Measurements from ENCODE around the gene ARHGAP45. TPM values are rescaled to one million over a fixed set of nuclear protein-coding genes. Genes with fewer than 3 reads are reported as not detected.

The ARHGAP45 gene
- total RNA-seq, 1 experiment from 2014 or later, result 45.3 TPM

DNA sequence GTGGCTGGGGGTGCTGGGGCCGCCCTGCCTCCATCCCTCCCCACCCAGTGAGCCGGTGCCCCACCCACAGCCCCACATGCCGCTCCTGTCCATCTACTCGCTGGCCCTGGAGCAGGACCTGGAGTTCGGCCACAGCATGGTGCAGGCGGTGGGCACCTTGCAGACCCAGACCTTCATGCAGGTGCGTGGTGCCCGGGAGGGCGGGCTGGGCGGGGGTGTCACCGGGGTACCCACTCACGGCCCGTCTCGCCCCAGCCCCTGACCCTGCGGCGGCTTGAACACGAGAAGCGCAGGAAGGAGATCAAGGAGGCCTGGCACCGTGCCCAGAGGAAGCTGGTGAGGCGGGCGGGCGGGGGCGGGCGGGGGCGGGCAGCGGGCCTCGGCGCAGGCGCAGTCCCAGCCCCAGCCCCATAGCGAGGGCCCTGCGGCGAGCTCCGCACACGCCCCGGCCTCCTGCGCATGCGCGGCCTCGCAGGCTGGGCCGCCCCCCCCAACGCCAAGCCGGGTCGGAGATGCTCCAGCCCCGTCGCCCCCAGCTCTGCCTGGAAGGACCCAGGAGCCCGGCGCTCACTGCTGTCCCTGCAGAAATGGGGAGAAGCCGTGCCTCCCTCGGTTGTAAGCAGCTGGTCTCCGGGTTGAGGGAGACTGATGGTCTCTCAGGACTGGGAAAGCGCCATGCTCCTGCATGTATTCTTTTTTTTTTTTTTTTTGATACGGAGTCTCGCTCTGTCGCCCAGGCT, 7.7 kb downstream of the ARHGAP45 start:
- ChIA-PET POLR2A (ENCODE audit: unreplicated experiment) (interaction anchor here (0.5 kb wide), 1 partner anchor 26 kb away, joined by 4 read pairs; no protein-coding TSS in a partner anchor), CTCF (no interaction called here)
- Histone ChIP-seq H3K27me3 (ENCODE audit: low read length) (no peaks in the 10 kb centered on the region), H3K9ac (ENCODE audit: low read length) (peak overlapping the region; percentile 31; the same call in 1 of the 2 replicates), H3K79me2 (ENCODE audit: low read length) (no peaks in the 10 kb centered on the region), H3K4me2 (ENCODE audit: low read length) (peak overlapping the region; percentile 83), H2AFZ (ENCODE audit: low read length) (peak overlapping the region; percentile 71; the same call in 1 of the 2 replicates), H3K36me3 (ENCODE audit: low read depth, low read length) (no peaks in the 10 kb centered on the region), H4K20me1 (ENCODE audit: low read length) (no peaks in the 10 kb centered on the region), H3K4me3 (ENCODE audit: low read length) (peak overlapping the region; percentile 61), H3K27ac (ENCODE audit: low read length) (no peak overlapping the region), H3K4me1 (ENCODE audit: insufficient read depth, low read length) (no peaks in the 10 kb centered on the region; the same call in 1 of the 2 replicates), H3K9me2 (replicated peaks; ENCODE audit: low read length) (no peaks in the 10 kb centered on the region), H3F3A (ENCODE audit: low read length, unreplicated experiment) (no peaks in the 10 kb centered on the region), H3K9me3 (ENCODE audit: low read length) (no peaks in the 10 kb centered on the region)
- intact Hi-C loops (cut with micrococcal nuclease), result no loop called here
- DNase-seq (peak; percentile 72), ATAC-seq (peak; percentile 63)
- no TSS peak for BruUV-seq (replicated peaks)
- TF ChIP-seq EZH2phosphoT487 (IDR thresholded peaks at IDR 0.05; ENCODE audit: borderline replicate concordance, low read length), result no peak
- TF ChIP-seq CTCF (conservative IDR thresholded peaks at IDR 0.05; ENCODE audit: low read depth, low read length), result no peak
- no peak for TF ChIP-seq EZH2 (IDR thresholded peaks at IDR 0.05; ENCODE audit: low read length, unreplicated experiment)

GRCh38 chr19:1076046-1076386, 9.0 kb downstream of the ARHGAP45 start:
- H3K9me3 ChIP-seq (ENCODE audit: low read length), result no peaks in the 10 kb centered on the region
- ATAC-seq (no peak), DNase-seq (no peak)
- H3K79me2 ChIP-seq (ENCODE audit: low read length), result no peaks in the 10 kb centered on the region
- H3K4me3 ChIP-seq (ENCODE audit: low read length), result no peak overlapping the region
- H3F3A ChIP-seq (ENCODE audit: low read length, unreplicated experiment), result no peaks in the 10 kb centered on the region
- no peaks in the 10 kb centered on the region for H3K27me3 ChIP-seq (ENCODE audit: low read length)
- no peaks in the 10 kb centered on the region for H3K9me2 ChIP-seq (replicated peaks; ENCODE audit: low read length)
- TF ChIP-seq EZH2phosphoT487 (IDR thresholded peaks at IDR 0.05; ENCODE audit: borderline replicate concordance, low read length), result no peak
- TF ChIP-seq EZH2 (IDR thresholded peaks at IDR 0.05; ENCODE audit: low read length, unreplicated experiment), result no peak
- TF ChIP-seq CTCF (conservative IDR thresholded peaks at IDR 0.05; ENCODE audit: low read depth, low read length), result no peak
- H3K36me3 ChIP-seq (ENCODE audit: low read depth, low read length), result no peaks in the 10 kb centered on the region
- H4K20me1 ChIP-seq (ENCODE audit: low read length), result no peaks in the 10 kb centered on the region
- BruUV-seq (replicated peaks), result no TSS peak
- no peak overlapping the region for H3K27ac ChIP-seq (ENCODE audit: low read length)
- intact Hi-C loops (cut with micrococcal nuclease), result no loop called here
- ChIA-PET CTCF (no interaction called here), POLR2A (ENCODE audit: unreplicated experiment) (interaction anchor here (0.6 kb wide), 1 partner anchor 10 kb away, joined by 3 read pairs; no protein-coding TSS in a partner anchor)
- H3K4me2 ChIP-seq (ENCODE audit: low read length), result no peak overlapping the region
- H3K4me1 ChIP-seq (ENCODE audit: insufficient read depth, low read length), result no peaks in the 10 kb centered on the region; the same call in 1 of the 2 replicates
- no peak overlapping the region for H2AFZ ChIP-seq (ENCODE audit: low read length)
- H3K9ac ChIP-seq (ENCODE audit: low read length), result no peak overlapping the region

GRCh38 chr19:1076951-1077350, 10.0 kb downstream of the ARHGAP45 start:
- ChIA-PET CTCF (no interaction called here), POLR2A (ENCODE audit: unreplicated experiment) (interaction anchor here (0.6 to 0.7 kb wide), 3 partner anchors 50 to 192 kb away, joined by 3 to 24 read pairs (median 9); partner anchors contain the start of gene CNN2)
- Histone ChIP-seq H3K4me3 (ENCODE audit: low read length) (peak overlapping the region; percentile 48; the same call in 1 of the 2 replicates), H3K9me3 (ENCODE audit: low read length) (no peaks in the 10 kb centered on the region), H3K4me1 (ENCODE audit: insufficient read depth, low read length) (no peaks in the 10 kb centered on the region; the same call in 1 of the 2 replicates), H3K9ac (ENCODE audit: low read length) (no peak overlapping the region), H3K27ac (ENCODE audit: low read length) (no peak overlapping the region), H3K27me3 (ENCODE audit: low read length) (no peaks in the 10 kb centered on the region), H3K4me2 (ENCODE audit: low read length) (peak overlapping the region; percentile 61), H2AFZ (ENCODE audit: low read length) (no peak overlapping the region), H3K36me3 (ENCODE audit: low read depth, low read length) (no peaks in the 10 kb centered on the region), H3F3A (ENCODE audit: low read length, unreplicated experiment) (no peaks in the 10 kb centered on the region), H3K79me2 (ENCODE audit: low read length) (no peaks in the 10 kb centered on the region), H4K20me1 (ENCODE audit: low read length) (no peaks in the 10 kb centered on the region), H3K9me2 (replicated peaks; ENCODE audit: low read length) (no peaks in the 10 kb centered on the region)
- DNase-seq (peak; percentile 77), ATAC-seq (peak; percentile 48)
- TF ChIP-seq EZH2 (IDR thresholded peaks at IDR 0.05; ENCODE audit: low read length, unreplicated experiment) (no peak), CTCF (conservative IDR thresholded peaks at IDR 0.05; ENCODE audit: low read depth, low read length) (no peak), EZH2phosphoT487 (IDR thresholded peaks at IDR 0.05; ENCODE audit: borderline replicate concordance, low read length) (no peak)
- no TSS peak for BruUV-seq (replicated peaks)
- intact Hi-C loops (cut with micrococcal nuclease), result no loop called here
